ENCODE measurements around the gene EIF3A.

- no peak for TF ChIP-seq CTCF (IDR thresholded peaks at IDR 0.05)
- no peak for TF ChIP-seq POLR2A (IDR thresholded peaks at IDR 0.05; ENCODE audit: low read depth)
These were observed 6.8 kb upstream of the EIF3A start for GRCh38 chr10:119087271-119087882.

Measured in esophagus muscularis mucosa (tissue), 3 donors.